ENCODE results near the gene SAPCD1.

SAPCD1 gene

DNA sequence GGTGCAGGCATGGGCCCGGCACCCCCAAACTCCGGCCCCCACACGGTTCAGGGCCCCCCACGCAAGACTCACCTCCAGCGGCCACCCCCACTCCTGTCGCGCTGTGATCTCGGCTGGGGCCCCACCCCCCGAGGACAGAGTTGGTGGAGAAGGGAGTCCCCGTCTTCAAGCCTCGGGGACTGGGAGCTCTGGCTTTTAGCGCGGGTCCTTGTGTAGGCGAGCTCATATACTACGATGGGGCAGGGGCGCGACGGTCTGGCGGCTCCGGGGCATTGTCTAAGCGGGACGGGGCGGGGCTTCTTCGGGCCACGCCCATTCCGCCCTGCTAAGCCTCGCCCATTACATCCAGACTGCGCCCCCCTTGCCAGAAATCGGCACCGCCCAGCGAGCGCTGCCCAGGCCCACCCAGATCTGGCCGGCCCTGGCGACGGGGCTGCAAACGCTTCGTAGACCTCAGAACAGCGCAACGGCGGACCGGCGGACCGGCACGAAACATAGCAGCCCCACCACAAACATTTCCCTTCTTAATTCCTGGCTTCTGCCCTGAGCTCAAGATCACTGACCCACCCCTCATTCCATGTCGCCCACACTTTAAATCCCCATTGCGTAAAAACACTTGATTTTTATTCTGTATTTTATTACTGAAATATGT is 32.4 kb upstream of the SAPCD1 start:
- peak; percentile 81 for DNase-seq

DNA sequence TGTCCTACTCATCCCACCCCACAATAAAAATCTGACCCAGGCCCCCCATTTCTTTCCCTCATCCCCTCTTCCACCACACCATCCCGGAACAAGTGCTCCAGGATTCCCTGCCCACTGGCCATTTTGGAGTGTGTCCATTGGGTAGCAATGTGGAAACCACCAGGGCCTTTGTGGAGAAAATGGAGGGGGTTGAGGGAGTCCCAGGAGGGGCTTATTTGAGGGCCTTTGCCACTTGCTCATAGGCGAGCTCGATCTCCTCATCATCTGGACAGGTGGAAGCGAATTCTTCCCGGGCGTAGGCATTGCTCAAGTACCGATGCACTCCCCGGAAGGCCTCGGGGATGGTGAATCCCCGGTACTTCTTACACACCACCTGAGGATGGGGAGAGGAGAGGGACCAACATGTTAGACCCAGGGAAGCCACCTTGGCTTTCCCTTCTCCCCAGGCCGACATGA is 31.8 kb upstream of the SAPCD1 start:
- no peak for DNase-seq

DNA sequence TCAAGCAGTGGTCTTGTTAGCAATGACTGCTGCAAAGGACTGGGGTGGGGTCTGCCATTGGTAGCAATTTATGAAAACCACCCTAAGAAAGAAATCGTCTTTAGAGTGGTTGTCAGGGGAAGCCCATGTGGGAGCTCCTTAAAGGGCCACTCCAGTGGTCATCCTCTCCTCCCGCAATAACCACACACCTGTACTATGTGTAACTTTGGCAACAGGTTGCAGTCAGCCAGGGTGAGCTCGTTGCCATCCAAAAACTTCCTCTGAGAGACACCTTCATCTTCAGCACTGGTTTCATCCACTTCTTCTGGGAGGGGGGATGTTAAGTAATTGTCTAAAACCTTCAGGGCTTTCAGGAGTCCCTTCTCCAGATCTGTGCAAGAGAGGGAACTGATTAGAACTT is 30.4 kb upstream of the SAPCD1 start:
- DNase-seq, result no peak

DNA sequence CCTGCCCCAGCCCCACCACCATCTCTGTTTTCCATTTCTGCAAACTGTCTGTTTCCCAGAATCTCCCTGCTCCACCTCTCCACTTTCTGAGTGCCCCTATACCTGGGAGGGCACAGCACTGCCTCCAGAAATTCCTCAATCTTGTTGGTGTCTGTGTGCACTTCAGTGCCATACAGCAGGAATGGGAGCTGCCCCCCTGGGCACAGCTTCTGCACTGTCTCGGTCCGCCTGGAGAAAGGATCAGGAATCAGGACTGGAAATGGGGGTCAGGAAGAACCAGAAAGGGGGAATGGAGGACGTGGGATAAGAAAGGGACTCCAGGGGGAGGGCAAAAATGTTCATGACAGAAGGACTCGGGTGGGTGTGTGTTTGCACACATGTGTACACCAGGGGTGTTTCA is 28.7 kb upstream of the SAPCD1 start:
- DNase-seq, result no peak

DNA sequence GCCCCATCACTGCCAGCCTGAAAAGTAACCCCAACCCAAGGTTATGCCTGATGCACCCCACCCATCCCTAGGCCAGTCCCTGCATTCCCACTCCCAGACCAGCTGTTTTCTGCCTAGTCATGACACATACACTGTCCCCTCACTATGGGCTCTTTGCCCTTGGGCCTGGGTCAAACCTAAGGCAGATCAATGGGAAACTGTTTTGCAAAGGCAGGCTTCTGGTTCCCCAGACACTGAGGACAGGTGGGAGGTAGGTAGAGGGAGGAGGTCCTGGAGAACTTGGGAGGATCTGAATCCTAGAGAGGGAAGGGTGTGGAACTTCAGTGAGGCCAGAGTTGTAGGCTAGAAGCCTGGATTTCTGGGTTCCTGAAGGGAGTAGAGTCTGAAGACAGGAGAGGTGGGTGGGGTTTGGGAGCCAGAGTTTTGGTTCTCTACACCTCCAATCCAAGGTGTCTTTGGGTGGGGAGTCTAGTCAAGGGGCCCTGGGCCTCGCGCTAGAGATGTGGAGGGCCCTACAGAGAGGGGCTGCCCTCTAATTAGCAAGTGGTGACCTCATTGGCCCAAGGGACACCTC is 28.1 kb upstream of the SAPCD1 start:
- no peak for DNase-seq

DNA sequence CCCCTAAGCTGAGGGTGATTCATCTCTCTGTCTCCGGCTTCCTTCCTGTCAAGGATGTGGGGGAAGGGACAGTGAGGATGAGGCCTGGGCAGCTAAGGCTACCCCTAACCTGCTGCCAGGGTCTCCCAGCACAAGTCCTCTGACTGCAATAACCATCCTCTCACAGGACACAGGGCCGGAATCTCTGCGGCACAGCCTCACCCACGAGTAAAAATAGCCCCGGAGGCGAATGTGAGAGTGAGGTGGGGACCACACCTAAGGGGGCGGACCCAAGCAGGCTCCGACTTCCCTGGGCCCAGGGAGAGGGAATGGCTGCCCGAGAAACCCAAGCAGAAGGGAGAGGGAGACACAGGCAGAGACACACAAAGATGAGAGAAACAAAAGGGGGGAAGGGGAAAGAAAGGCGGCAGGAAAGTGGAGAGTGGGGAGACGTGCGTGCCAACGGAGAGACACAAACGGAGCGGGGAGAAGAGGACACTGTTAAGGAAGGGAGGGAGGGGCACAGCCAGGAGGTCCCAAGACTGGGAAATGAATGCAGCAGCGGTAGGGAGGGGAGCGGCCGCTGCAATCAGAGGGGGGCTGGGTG is 27.5 kb upstream of the SAPCD1 start:
- DNase-seq, result no peak

DNA sequence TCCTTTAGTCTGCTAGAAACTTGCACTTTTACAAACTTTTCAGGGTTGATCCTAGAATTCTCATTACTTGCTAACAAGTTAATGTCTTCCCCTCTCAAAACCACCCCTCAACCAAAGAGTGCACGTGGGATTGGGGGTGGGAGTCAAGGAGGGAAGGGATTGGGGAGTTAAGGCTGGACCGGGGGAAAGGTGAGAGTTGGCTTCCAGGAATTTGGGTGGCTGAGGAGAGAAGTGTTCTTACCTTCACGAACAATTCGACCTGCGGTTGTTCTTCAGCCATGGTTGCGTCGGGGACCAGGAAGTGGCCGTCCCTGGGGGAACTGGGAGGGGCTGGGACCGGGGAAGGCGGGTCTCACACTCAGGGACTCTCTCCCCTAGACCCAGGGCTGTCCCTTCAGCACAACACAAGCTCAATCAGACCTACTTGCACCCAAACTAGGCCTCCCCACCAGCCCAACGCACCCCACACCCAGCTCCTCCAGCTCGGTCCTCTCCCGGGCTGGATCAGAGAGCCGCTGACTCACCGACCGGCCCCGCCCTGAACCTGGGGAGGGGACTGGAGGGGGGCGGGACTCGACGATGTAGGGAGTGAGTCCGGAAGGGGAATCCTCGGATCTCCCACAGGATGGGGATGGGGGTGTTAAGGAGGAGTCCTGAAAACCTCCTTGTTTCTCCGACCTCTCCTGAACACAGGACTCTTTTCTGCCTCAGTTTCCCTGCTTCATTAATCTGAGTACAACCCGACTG is 26.3 kb upstream of the SAPCD1 start, which contains the start of gene CLIC1:
TSS of gene CLIC1 (minus strand) at position 510 of the 747 bp plus-strand sequence. CDS start at position 280, 230 bp downstream.
- DNase-seq, result peak; percentile 71

DNA sequence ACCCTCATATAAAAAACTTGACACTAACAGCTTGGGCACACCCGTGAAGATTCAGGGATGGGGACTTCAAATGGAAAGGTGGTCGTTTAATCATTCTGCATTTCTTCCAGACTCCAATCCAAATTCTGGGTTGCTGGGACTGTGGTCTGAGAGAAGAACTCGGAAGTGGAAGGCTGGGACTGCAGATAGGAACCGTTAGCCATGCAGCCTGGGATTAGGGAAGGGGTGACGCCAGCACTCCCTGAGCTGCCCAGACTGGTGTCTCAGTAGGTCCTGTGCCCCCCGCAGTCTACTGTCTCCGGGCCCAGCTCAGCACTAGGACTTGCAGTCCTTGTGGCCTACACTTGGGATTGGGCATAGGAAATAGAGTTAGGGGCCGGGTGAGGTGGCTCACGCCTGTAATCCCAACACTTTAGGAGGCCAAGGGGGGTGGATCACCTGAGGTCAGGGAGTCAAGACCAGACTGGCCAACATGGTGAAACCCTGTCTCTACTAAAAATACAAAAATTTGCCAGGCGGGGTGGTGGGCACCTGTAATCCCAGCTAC is 25.6 kb upstream of the SAPCD1 start:
- no peak for DNase-seq

DNA sequence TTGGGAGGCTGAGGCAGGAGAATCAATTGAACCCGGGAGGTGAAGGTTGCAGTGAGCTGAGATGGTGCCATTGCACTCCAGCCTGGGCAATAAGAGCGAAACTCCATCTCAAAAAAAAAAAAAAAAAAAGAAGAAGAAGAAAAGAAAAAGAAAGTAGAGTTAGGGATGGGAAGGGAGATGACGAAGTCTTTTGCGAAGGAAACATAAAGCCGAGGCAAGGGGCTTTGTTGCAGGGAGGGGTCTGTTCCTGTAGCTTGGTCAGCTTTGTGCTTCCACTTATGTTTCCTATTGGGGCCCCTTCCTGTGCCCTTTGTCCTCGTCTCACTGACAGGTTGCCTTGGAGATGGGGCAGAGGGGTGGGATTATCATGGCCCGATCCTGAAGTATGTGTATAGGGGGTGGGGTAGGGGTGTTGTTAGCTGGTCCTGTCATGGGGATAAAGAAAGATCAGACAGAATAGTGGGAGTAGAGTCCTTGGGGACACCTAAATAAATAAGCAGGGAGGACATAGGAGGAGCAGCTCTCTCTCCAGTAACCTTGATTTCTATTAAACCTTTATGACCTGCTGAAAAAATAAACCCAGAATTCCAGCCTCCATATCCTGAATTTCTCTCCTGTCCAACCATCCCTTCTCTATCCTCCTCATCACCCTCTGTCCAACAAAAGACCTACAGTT is 25.0 kb upstream of the SAPCD1 start:
- no peak for DNase-seq

DNA sequence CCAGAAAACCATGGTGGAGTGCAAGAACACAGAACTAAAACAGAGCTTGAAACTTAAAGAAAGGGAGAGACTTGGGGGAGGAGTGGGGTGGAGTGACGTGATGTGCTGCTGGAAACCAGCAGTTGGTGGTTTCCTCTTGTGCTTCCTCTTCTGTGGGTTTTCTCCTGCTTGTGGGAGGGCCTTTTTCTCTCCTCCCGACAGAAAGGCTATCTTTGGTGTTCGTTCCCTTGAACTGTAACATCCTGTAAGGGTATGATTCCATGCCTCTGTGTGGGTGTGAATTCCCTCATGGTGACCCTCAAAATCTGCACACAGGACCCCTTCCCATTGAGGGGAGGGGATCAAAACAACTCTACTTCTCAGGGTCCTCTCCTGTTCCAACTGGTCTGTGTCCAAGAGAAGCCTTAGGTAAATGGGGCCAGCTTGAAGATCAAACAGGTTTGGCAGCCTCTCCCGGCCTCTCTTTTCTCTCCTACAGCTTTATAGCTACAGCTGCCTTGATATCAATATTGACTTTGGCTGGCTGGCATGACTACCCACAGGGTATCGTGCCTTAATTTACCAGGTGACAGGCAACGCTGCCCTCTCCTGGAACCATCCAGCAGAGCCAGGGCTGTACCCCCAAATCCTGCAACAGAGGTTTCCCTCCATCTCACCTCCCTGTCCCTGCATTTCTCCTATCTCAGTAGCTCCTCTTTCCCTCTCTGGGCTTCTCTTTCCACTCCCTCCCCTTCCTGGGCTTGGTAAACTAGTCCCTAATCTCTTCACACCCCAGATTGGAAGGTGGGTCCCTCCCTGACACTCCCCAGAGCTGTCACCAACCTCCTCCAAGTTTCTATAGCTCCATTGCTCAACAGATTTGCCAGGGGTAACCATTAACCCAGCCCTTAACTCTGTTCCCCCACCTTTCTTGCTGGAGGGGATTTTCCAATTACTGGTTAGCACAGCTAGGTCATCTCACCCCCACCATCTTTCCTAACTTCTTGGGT is 24.2 kb upstream of the SAPCD1 start:
- DNase-seq, result no peak

DNA sequence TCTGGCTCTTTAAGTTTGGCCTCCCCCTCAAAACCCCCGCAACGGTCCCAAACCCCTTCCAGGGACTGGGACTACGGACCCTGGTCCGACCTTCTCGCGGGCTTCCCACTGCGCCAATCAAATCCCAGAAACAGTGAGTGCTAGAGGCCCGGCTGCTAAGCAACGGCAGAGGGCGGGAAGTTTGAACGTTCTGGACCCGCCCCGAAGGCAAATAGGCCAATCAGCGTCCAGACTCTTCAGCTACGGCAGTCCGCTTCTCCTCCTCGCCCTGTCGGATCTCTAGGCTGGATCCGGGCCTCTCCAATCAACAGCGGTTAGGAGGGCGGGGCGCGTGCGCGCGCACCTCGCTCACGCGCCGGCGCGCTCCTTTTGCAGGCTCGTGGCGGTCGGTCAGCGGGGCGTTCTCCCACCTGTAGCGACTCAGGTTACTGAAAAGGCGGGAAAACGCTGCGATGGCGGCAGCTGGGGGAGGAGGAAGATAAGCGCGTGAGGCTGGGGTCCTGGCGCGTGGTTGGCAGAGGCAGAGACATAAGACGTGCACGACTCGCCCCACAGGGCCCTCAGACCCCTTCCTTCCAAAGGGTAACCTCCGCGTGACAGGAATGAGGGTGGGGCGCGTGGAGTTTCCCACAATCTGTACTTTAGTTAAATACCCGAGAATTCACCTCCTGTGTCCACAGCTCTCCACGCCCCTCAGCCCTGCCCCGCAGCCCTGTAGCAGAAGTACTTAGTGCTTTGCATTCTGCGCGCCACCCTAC is 22.6 kb upstream of the SAPCD1 start, which contains the start of gene MSH5:
TSS of gene MSH5 (plus strand) at position 367 of the 758 bp plus-strand sequence. CDS start 462 bp downstream, outside the sequence.
- peak; percentile 94 for DNase-seq

DNA sequence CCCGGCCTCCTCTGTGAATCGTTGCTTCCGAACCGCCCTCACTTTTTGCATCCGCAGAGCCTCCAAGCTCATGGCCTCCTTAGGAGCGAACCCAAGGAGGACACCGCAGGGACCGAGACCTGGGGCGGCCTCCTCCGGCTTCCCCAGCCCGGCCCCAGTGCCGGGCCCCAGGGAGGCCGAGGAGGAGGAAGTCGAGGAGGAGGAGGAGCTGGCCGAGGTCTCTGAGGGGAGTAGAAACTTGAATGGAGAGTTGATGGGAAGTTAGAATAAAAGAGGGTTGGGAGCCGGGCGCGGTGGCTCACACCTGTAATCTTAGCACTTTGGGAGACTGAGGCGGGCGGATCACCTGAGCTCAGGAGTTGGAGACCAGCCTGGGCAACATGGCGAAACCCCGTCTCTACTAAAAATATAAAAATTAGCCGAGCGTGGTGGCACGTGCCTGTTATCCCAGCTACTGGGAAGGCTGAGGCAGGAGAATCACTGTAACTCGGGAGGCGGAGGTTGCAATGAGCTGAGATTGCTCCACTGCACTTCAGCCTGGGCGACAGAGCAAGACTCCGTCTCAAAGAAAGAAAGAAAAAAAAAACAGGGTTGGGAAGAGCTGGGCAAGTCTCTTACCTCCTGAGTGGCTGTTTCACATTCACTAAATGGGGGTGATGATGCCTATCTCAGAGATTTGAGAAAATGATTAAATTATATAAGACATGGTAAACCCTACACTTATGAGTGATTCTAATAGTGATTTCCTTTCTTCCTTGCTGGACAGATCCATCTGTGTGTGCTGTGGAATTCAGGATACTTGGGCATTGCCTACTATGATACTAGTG is 21.8 kb upstream of the SAPCD1 start:
- no peak for DNase-seq

DNA sequence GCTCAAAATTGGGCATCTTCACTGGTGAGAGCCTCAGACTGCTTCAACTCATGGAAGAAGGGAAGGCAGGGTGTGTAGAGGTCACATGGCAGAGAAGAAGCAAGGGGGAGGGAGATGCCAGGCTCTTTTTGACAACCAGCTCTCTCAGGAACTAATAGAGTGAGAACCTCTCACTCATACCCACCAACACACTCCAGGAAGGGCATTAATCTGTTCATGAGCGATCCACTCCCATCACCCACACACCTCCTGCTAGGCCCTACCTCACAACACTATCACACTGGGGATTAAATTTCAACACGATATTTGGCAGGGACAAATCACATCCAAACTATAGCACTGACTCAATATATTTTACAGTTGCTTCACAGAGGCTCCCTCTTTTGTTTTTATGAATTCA is 20.6 kb upstream of the SAPCD1 start:
- no peak for DNase-seq

DNA sequence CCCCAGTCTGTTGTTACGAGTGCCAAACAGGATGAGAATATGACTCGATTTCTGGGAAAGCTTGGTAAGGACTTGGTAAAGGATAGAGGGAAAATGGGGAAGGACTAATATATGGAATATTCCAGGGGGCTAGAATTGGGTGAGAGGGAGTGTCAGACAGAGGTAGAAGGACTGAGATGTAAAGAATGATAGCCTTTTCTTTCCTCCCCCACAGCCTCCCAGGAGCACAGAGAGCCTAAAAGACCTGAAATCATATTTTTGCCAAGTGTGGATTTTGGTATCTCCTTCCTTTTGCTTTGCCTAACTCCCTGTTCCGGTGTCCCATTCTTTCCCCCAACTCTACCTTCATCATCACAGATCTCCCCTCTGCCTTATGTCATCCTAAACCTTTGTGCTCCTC is 19.6 kb upstream of the SAPCD1 start:
- no peak for DNase-seq

DNA sequence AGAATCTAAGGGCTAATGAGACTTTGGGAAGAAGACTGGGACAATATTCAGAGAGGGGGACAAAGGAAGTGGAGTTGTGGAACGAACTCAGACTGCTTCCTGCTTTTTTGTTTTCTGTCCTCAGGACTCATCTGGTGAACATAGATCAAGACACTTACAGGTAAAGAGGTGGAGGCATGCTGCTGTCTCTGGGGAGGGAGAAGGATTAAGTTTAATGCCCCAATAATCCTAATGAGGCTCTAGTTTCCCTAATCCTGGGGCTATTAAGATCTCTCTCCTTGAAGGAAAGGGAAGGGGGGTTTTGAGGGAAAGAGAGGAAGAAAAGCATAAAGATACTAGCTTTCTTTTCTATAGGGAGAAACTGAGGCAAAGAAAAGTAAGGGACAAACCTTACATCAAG is 18.0 kb upstream of the SAPCD1 start:
- no peak for DNase-seq

DNA sequence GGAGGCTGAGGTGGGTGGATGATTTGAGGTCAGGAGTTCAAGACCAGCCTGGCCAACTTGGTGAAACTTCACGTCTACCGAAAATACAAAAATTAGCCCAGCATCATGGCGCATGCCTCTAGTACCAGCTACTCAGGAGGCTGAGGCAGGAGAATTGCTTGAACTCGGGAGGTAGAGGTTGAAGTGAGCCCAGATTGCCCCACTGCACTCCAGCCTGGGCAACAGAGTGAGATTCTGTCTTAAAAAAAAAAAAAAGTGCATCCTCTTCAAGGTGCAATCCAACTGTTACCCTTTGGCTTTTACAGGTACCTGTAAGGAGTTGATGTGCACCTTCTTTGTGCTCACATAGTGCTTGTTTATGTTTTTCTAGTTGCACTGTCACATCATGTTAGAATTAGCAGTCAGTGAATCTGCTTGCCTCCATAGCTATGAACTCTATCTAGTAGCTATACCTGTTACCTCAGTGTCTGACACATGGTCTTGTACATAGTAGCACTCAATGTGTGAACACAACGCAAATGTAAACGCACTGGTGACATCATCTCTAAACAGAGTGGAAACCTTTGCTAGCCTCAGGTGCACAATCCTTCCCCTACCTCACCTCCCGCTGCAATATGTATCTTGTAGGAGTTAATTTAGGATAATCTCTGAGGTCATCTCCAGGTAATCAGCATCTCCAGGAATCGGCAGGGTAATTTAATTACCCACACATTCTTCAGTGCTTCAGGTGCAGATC is 13.0 kb upstream of the SAPCD1 start:
- DNase-seq, result no peak

DNA sequence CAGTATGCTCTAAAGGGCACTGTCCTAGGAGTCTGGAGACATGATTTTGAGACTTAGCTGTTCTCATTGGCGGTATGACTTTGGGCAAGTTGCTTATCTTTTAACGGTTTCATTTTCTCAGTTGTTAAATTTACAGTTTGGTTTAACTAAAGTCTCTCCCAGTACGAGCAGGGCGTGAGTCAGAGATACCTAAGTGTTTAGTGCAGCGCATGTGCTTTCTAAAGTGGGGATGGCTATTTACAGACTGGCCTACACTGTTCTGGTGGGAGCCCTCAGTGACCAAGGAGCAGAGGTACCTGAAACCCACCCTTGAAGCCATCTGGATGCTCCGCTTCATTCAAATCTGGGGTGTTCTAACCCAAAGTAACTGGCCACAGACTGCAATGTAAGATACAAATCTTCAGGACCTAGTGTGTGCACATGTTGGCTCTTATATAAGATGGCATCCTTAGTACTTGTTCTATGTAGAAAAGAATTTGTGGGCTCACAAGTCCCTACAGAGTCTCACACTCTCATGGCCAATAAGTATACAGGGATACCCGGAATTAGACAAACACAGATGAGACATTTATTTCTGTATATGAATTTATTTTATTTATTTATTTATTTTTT is 11.9 kb upstream of the SAPCD1 start:
- DNase-seq, result no peak

DNA sequence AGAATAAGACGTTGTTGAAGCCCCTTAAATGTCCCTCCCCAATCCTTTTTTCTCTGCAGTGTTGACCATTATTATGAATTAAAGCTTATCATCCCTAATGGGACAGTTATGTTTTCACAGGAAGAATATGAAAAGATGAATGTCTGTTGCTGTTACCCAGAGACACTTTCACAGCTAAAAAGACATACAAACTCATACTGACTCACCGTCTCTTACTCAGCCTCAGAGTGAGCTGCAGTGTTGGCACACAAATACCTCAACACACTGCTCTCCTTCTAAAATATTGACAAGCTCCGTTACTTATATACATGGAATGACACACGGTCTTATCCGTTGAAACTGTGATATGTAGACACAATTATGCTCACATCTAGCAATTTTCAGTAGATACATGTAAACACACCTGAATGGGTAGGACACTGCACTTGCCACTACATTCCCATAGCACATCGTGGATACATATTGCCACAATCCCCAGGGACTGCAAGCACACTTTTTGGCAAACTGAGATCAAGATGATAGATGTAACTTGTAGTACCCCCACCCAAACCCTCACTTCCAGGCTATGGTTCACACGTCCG is 9.6 kb upstream of the SAPCD1 start:
- no peak for DNase-seq

All from NCI-H1105 (cell line).